NCI-H345 treated with DMSO at 0.1 percent for 48 hours (cell line): ENCODE measurements around the gene INPP4B.
"Not testable (repeated sequence)": the region's sequence is repeated elsewhere in the genome, so short reads cannot be mapped to it uniquely, and the experiment has no call there.

ENCODE experiments used
- DNase-seq: peaks from one replicate; lab custom pipeline; 2025; ENCODE audit not compliant: unreplicated experiment; lab: John Stamatoyannopoulos, UW

Gene INPP4B

GRCh38 chr4:142419712-142420111 is 426.4 kb downstream of the INPP4B start:
- no peak for DNase-seq

- no peak for DNase-seq
Observed at GRCh38 chr4:142418697-142419096, 427.4 kb downstream of the INPP4B start.

GRCh38 chr4:142416711-142417275 is 429.3 kb downstream of the INPP4B start:
- DNase-seq: no peak

GRCh38 chr4:142416121-142416520 is 430.0 kb downstream of the INPP4B start:
- DNase-seq: no peak

- DNase-seq: no peak
Observed at GRCh38 chr4:142414366-142414990, 431.6 kb downstream of the INPP4B start.

- no peak for DNase-seq
Observed at GRCh38 chr4:142413485-142413884, 432.6 kb downstream of the INPP4B start.

GRCh38 chr4:142411993-142412392 is 434.1 kb downstream of the INPP4B start:
- no peak for DNase-seq

GRCh38 chr4:142408003-142408441 is 438.1 kb downstream of the INPP4B start:
- DNase-seq: no peak

GRCh38 chr4:142407596-142407995 is 438.5 kb downstream of the INPP4B start:
- DNase-seq: no peak

GRCh38 chr4:142406917-142407501 is 439.1 kb downstream of the INPP4B start:
- DNase-seq: no peak

- DNase-seq: no peak
Observed at GRCh38 chr4:142406499-142406835, 439.6 kb downstream of the INPP4B start.

GRCh38 chr4:142405695-142406498 is 440.2 kb downstream of the INPP4B start:
- DNase-seq: no peak

- DNase-seq: no peak
Observed at GRCh38 chr4:142405021-142405694, 440.9 kb downstream of the INPP4B start.

GRCh38 chr4:142404191-142404611 is 441.9 kb downstream of the INPP4B start:
- no peak for DNase-seq

- no peak for DNase-seq
Observed at GRCh38 chr4:142402900-142403299, 443.2 kb downstream of the INPP4B start.

GRCh38 chr4:142402156-142402555 is 443.9 kb downstream of the INPP4B start:
- DNase-seq: no peak

GRCh38 chr4:142397364-142397991 is 448.6 kb downstream of the INPP4B start:
- DNase-seq: not testable (repeated sequence)

- DNase-seq: no peak
Observed at GRCh38 chr4:142396279-142396678, 449.8 kb downstream of the INPP4B start.

- DNase-seq: no peak
Observed at GRCh38 chr4:142393127-142393526, 453.0 kb downstream of the INPP4B start.

- no peak for DNase-seq
Observed at GRCh38 chr4:142386856-142387255, 459.2 kb downstream of the INPP4B start.

- no peak for DNase-seq
Observed at GRCh38 chr4:142386449-142386848, 459.7 kb downstream of the INPP4B start.
